ENCODE data around the gene GTF2IRD1.
"Not testable (repeated sequence)": the region's sequence is repeated elsewhere in the genome, so short reads cannot be mapped to it uniquely, and the experiment has no call there.

GRCh38 chr7:74563639-74564038 is 109.9 kb downstream of the GTF2IRD1 start:
- TF ChIP-seq CTCF (conservative IDR thresholded peaks at IDR 0.05; ENCODE audit: low read depth, low read length); EZH2 (IDR thresholded peaks at IDR 0.05; ENCODE audit: low read length, unreplicated experiment); EZH2phosphoT487 (IDR thresholded peaks at IDR 0.05; ENCODE audit: borderline replicate concordance, low read length): not testable (repeated sequence)

Data from PC-3 (cell line).